CD4-positive, alpha-beta T cell treated with Interleukin-4 for 4 hours (primary cell): ENCODE results near the gene C1QTNF1.

Source experiments
- DNase-seq: peaks from one replicate; pipeline ENCODE4 v3.0.0-alpha.2; 2020

Gene C1QTNF1

GRCh38 chr17:79097226-79098055 lies 73.5 kb downstream of the C1QTNF1 start:
- DNase-seq, result no peak

DNA sequence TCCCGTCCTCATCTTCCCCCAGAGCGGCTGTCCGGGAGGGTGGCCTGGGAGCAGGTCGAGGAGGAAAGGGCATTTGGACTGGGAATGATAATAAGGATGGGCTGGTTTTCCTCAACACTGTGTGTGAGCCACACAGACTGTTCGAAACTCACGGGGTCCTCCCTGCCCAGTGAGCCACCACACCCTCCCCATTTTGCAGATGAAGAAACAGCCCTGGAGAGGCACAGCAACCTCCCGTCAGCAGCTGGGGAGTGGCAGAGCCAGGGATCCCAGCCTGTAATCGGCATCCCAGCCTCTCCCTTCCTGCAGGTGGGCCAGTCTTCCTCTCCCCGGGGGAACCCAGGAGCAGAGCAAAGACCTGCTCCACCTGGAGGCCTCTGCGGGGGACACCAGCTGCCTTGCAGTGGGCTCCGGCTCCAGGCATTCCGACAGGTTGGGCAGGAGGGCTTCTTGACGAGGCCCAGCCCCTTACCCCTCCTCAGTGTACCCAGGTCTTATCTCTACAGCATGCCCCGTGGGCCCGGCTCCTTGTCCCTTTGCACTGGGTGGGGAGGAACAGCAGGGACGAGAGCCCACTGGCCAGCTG lies 74.4 kb downstream of the C1QTNF1 start:
- no peak for DNase-seq
